Measurements from ENCODE around the gene NUP62.

GRCh38 chr19:49877879-49878743 is 51.2 kb downstream of the NUP62 start:
- TF ChIP-seq CTCF (IDR thresholded peaks at IDR 0.05; ENCODE audit: borderline replicate concordance, extremely low read depth, low read length, poor library complexity, severe bottlenecking) (no peak), EZH2 (IDR thresholded peaks at IDR 0.05; ENCODE audit: borderline replicate concordance, low read depth, low read length, severe bottlenecking) (no peak)
